Astrocyte of the cerebellum (primary cell): ENCODE data around the gene ZMIZ1.

Experiments used
- DNase-seq: peaks from one replicate; pipeline ENCODE4 v3.0.0-alpha.2; 2011; ENCODE audit warnings: low read depth
- H3K4me3 ChIP-seq: 2 replicates; pipeline ENCODE4 v1.5.1; 2011; ENCODE audit warnings: mild to moderate bottlenecking, low read depth, low read length, moderate library complexity
- CTCF ChIP-seq: IDR thresholded peaks from 2 replicates; pipeline ENCODE4 v1.5.1; 2012; ENCODE audit warnings: low read length, low read depth, moderate library complexity, mild to moderate bottlenecking; ENCODE audit errors: missing control alignments
- in situ Hi-C: cut with HindIII; loops from 2 replicates; pipeline ENCODE4 v1.10.0; 2017; ENCODE audit warnings: low sequenced_read_pairs

The ZMIZ1 gene

DNA sequence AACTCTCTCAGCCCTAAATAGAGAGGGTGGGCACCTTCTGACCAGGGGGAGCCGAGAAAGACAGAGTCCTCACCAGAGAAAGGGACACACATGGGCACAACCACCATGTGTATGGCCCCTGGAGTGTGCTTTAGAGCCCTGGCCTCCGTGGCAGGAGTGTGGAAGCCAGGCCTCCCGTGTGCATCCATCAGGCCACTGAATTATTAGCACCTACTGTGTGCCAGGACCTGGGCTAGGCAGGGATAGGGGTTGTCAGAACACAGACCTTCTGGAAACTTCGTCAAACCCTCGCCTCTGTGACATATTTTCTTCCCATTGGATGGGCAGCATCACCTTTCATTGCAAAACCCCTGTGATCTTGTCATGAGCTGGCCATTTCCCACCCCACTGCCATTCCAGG lies 78.5 kb downstream of the ZMIZ1 start:
- in situ Hi-C loops, result no loop called here
- no peak for TF ChIP-seq CTCF
- no peak overlapping the region for H3K4me3 ChIP-seq
- DNase-seq, result no peak

- no peak overlapping the region for H3K4me3 ChIP-seq
- no peak for DNase-seq
- TF ChIP-seq CTCF, result no peak
- in situ Hi-C loops, result no loop called here
Observed at GRCh38 chr10:79147796-79148451, 79.2 kb downstream of the ZMIZ1 start.

DNA sequence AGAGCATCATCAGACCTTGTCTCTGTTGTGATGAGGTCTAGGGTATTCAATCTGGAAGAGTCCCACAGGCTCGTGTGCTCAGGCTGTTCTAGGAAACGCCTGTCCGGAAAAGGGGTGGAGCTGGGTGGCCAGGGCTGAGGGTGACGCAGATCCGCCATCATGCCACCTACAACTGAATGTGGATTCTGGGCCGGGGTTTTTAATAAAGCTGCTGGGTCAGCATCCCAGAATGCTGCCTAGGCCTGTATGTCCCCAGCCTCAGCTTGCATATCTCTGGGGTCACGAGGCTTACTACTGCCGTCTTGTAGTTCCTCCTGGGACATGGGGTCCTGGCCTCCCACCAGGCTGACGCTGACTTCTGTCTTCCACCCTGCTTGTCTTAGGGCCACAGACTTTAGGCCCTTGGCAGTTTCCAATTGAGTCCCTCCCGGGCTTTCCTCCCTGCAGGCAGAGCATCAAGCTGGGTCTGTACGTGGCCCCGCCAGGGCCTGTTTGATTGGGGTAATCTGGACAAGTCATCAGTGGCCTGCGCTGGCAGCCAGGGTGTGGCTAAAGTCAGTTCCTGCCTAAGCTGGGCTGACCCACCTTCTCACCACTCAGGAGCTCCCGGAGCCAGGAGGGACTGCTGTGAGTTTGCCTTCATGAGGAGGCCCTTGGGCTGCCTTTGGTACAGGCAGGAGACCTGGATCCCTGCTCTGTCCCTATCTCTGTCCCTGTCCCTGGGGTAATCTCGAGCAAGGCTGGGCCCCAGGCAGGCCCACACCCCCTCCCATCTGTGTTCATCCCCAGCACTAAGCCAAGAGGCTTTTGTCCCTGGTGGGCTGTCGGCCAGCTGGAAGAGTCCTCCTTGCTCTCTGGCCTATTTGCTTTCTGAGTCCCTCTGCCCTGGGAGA lies 79.9 kb downstream of the ZMIZ1 start:
- TF ChIP-seq CTCF, result no peak
- no peak overlapping the region for H3K4me3 ChIP-seq
- in situ Hi-C loops, result no loop called here
- DNase-seq, result no peak

DNA sequence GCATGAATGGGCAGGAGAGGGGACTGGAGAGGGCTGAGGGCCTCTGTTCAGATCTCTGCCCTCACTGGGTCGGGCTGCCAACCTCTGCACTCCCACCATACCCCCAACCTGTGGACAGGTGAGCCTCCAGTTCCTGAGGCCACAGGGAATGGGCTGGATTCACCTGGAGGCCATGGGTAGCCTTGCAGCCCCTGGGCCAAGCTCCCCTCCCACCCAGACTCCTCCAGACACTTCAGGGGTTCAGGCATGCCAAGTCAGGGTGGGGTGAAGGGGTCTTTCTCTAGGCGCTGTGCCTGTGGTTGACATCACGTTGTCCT lies 80.5 kb downstream of the ZMIZ1 start:
- H3K4me3 ChIP-seq, result no peak overlapping the region
- DNase-seq, result no peak
- in situ Hi-C loops, result no loop called here
- TF ChIP-seq CTCF, result no peak

- TF ChIP-seq CTCF, result no peak
- no peak overlapping the region for H3K4me3 ChIP-seq
- DNase-seq, result no peak
- in situ Hi-C loops, result no loop called here
Observed at GRCh38 chr10:79149662-79150443, 81.1 kb downstream of the ZMIZ1 start.

GRCh38 chr10:79150444-79150754 lies 81.6 kb downstream of the ZMIZ1 start:
- DNase-seq, result no peak
- TF ChIP-seq CTCF, result no peak
- in situ Hi-C loops, result no loop called here
- no peak overlapping the region for H3K4me3 ChIP-seq
